GM18861 (cell line): Measurements from ENCODE around the gene PPFIA2.
"Not testable (repeated sequence)": the region's sequence is repeated elsewhere in the genome, so short reads cannot be mapped to it uniquely, and the experiment has no call there.

Source experiments
- ATAC-seq: cut with Tn5 transposase; IDR thresholded peaks from one replicate; pipeline ENCODE4 v1.9.1; 2021; ENCODE audit not compliant: unreplicated experiment

PPFIA2 gene

GRCh38 chr12:81216739-81217138 lies 542.4 kb downstream of the PPFIA2 start:
- ATAC-seq = no peak

- no peak for ATAC-seq
These were observed 546.0 kb downstream of the PPFIA2 start for GRCh38 chr12:81212996-81213696.

- ATAC-seq = no peak
These were observed 547.8 kb downstream of the PPFIA2 start for GRCh38 chr12:81211306-81211705.

GRCh38 chr12:81209772-81210225 lies 549.4 kb downstream of the PPFIA2 start:
- not testable (repeated sequence) for ATAC-seq

GRCh38 chr12:81209012-81209411 lies 550.1 kb downstream of the PPFIA2 start:
- ATAC-seq = no peak

GRCh38 chr12:81208187-81208911 lies 550.8 kb downstream of the PPFIA2 start:
- no peak for ATAC-seq
